CD4-positive, alpha-beta T cell treated with Interleukin-6 for 4 hours (primary cell): ENCODE measurements around the gene DHX40.
"Not testable (repeated sequence)": the region's sequence is repeated elsewhere in the genome, so short reads cannot be mapped to it uniquely, and the experiment has no call there.

ENCODE experiments used
- DNase-seq: peaks from one replicate; pipeline ENCODE4 v3.0.0-alpha.2; 2020; ENCODE audit warnings: mixed read lengths

DHX40 gene

GRCh38 chr17:59558953-59559352 lies 6.5 kb upstream of the DHX40 start:
- no peak for DNase-seq

- DNase-seq: no peak
Observed at GRCh38 chr17:59561042-59561441, 4.4 kb upstream of the DHX40 start.

- peak; percentile 43 for DNase-seq
Observed at GRCh38 chr17:59565959-59566324, 532 bp downstream of the DHX40 start.

DNA sequence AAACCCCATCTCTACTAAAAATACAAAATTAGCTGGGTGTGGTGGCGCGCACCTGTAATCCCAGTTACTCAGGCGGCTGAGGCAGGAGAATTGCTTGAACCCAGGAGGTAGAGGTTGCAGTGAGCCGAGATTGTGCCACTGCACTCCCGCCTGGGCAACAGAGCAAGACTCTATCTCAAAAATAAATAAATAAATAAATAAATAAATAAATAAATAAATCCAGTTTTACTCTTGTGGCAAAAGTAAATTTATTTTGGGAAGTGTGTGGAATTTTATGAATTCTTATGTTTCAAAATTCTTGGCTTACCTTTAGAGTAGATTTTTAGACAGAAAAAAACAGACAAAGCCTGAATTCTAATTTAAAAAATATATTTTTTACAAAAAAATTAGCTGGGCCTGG lies 3.7 kb downstream of the DHX40 start:
- DNase-seq: not testable (repeated sequence)

- no peak for DNase-seq
Observed at GRCh38 chr17:59572301-59572924, 7.0 kb downstream of the DHX40 start.

DNA sequence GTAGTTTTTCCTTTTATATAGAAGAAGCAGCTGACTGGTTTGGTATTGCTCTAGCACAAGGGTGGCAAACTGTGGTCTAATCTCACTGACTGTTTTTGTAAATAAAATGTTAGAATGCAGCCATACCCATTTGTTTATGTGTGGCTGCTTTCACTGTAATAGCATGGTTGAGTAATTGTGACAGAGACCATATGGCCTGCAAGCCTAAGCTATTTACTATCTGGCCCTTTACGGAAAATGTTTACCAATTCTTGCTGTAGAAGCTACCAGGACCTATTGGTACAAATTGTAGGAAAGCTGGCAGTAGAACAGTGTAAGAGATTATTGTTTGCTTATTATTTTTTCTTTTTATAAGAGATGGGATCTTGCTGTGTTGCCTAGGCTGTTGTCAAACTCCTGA lies 18.8 kb downstream of the DHX40 start:
- DNase-seq: not testable (repeated sequence)

DNA sequence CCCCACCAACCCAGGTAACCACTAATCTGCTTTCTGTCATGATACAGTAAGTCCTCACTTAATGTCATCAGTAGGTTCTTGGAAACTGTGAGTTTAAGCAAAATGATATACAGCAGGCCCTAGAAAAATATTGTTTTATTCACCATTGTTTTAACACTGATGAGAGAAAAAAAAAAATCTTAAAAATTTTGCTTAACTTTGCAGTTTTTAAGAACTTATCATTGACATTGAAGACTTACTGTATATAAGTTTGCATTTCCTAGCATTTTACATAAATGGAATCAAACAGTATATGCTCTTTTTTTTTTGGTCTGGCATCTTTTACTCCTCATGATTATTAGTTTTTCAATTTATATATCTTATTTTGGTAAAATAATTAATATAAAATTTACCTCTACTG lies 34.8 kb downstream of the DHX40 start:
- no peak for DNase-seq

- DNase-seq: no peak
Observed at GRCh38 chr17:59601130-59601529, 35.7 kb downstream of the DHX40 start.

GRCh38 chr17:59607061-59607460 lies 41.7 kb downstream of the DHX40 start:
- no peak for DNase-seq

DNA sequence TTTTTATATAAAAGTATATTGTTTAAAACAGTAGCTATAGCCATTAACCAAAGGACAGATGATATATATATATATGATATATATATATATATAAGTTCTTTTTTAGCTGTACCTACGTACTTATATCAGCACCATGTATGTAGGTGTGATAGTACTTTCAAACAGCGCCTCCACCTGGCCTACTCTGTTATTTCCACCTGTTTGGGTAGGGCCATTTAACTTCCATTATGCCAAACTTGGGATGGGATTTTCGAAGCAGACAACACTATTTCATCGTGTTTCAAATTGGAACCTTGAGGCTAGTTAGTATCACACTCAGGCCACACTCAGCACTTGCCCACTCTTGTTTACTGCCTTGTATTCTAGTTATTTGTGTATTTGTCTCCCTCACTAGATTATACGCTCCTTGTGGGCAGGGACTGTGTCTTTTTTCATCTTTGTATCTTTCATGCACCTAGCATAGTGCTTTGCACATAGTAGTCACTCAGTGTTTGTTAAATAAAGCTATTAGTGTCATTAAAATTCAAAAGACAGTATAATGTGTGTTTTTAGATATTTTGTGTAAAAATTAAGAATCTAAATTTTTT lies 42.5 kb downstream of the DHX40 start:
- peak; percentile 13 for DNase-seq

- DNase-seq: no peak
Observed at GRCh38 chr17:59611503-59611902, 46.1 kb downstream of the DHX40 start.

DNA sequence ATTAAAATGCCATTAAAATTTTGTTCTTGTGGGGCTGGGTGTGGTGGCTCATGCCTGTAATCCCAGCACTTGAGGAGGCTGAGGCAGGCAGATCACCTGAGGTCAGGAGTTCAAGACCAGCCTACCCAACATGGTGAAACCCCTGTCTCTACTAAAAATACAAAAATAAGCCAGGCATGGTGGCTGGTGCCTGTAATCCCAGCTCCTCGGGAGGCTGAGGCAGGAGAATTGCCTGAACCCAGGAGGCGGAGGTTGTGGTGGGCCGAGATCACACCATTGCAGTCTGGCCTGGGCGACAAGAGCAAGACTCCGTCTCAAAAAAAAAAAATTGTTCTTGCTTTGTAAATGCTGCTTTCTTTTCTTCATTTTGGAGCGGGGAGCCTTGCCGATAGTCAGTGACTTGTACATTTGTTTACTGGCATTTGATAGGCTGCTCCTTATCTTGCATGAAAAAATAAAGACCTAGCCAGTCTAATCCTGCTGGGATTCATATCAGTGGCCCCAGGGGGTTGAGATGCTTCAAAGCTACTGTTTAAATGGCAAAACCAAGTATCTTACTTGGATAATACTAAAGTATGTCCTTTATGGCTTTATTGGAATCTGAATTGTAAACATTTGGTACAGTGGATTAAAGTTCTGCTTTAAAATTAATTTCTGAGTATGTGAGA lies 51.0 kb downstream of the DHX40 start:
- DNase-seq: no peak

- DNase-seq: no peak
Observed at GRCh38 chr17:59617156-59617732, 51.8 kb downstream of the DHX40 start.

- DNase-seq: no peak
Observed at GRCh38 chr17:59619035-59619297, 53.6 kb downstream of the DHX40 start.

DNA sequence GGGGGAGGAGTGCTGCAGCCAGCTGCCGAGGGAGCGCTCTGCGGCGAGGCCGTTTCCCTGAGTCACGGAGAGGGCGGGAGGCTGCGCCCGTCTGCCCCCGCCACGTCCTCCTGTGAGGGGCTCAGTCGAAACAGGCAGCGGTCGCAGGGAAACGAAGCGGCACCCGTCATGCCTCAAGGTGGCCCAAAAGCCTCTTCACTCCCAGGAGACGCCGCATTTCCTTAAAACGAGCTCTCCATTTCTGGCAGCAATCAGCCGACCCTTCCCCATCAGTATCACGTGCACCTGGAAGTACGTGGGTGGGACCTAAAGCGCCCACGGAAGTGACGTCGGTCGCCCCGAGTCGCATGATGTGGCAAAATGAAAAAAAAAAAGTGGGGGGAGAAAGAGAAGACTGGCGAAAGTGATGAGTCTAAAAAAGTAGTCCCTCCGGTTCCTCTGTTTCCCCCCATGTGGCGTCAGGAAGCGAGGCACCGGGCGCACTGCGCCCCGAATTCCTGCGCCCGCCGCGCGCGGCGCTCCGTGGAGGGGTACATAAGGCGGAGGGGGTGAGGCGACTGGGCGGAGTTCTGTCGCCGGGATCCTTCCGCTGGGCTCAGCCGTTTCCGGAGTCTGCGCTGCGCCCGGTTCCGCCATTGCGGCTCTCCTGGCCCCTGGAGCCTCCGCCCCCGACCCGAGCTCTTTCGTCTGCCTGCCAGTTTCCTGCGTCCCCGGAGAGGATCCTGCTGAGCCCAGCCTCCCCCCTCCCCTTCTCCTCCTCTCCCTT lies 54.1 kb downstream of the DHX40 start, which contains the start of gene CLTC:
Gene CLTC (plus strand): TSS at position 598 of the 766 bp plus-strand sequence. CDS start 237 bp downstream, outside the sequence.
- peak; percentile 90 for DNase-seq

DNA sequence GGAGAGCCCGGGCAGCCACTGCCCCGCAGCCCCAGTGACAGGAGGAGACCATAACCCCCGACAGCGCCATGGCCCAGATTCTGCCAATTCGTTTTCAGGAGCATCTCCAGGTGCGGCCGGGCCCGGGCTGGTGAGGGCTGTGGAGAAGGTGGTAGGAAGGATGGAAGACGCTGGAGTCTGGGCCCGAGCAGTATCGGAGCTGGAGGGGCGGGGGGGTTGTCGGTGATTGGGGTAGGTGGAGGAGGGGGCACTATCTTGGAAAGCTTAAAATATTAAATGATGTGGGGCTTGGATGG lies 54.6 kb downstream of the DHX40 start:
- DNase-seq: no peak

GRCh38 chr17:59620518-59621259 lies 55.3 kb downstream of the DHX40 start:
- peak; percentile 62 for DNase-seq

GRCh38 chr17:59621771-59622170 lies 56.4 kb downstream of the DHX40 start:
- no peak for DNase-seq

GRCh38 chr17:59623151-59623550 lies 57.7 kb downstream of the DHX40 start:
- DNase-seq: no peak

GRCh38 chr17:59626756-59627155 lies 61.3 kb downstream of the DHX40 start:
- no peak for DNase-seq

GRCh38 chr17:59627274-59627673 lies 61.9 kb downstream of the DHX40 start:
- DNase-seq: no peak

DNA sequence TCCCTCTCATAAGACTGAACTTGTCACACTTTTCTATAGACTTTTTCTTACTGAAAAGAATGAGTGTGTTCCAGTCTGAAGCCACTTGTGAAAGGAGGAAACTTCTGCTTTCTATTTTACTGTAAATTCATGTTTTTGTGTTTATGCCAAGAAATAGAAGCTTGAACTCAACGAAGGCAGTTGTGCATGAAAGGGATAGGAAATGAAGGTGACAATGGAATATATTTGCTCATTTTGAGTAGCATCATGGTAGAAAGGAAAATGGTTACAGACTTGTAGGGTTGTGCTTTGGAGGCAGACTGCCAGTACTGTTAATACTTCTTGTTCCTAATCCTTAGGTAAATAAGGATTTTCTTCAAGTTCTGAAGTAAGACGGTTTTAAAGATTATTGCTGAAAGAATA lies 62.4 kb downstream of the DHX40 start:
- DNase-seq: no peak

DNA sequence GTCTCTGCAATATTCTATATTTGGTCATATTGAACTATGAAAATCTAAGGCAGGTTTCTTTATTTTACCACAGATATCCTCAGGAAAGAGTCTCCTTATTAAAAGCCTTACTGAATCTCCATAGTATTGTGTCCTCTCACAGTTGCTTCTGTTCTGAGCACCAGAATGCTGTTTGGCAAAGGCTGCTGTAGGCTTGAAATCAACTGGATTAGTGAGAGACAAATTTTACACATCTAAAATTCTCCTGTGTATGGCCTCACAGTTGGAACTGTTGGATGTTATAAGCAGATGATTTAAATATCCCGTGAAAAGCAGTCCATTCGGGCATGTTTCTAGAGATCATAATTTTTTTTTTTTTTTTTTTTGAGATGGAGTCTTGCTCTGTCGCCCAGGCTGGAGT lies 63.8 kb downstream of the DHX40 start:
- DNase-seq: no peak
